Right ventricle myocardium inferior (tissue), 1 donor: ENCODE measurements around the gene CAD. TPM values are rescaled to one million over a fixed set of nuclear protein-coding genes. Genes with fewer than 3 reads are reported as not detected.
"Not testable (repeated sequence)": the region's sequence is repeated elsewhere in the genome, so short reads cannot be mapped to it uniquely, and the experiment has no call there.

Experiments used
- ATAC-seq: fragments of 200-7000 bp; cut with Tn5 transposase; one replicate; pipeline ENCODE4 v1.9.1; 2020; ENCODE audit warnings: mild to moderate bottlenecking, moderate library complexity
- DNase-seq: peaks from one replicate; pipeline ENCODE4 v3.0.0; 2021; ENCODE audit errors: missing footprints
- intact Hi-C: fragments of 100-400 bp; cut with DNase I; formaldehyde crosslinking; loops from one replicate; pipeline ENCODE4 v1.11.0; 2022
- total RNA-seq: library from RNA; stranded (reverse); fragmentation: NEBNext Ultra II Directional; extraction: Animal tissue kit (Norgen Biotek cat#: 25700); gene quantifications from one replicate; pipeline ENCODE4 v1.2.1, GENCODE V29; 2021
- donor health status: DM: no; HTN: yes; CAD: no; lungs with severe emphysema.

CAD gene
- total RNA-seq, 1 donor from 2014 or later, result 9.4 TPM

- intact Hi-C loops, result loop anchor here (5.0 kb wide), 1 partner anchor 232 kb away; no protein-coding TSS in a partner anchor
- no peak for DNase-seq
- ATAC-seq, result no peak
Measured at GRCh38 chr2:27194538-27195354, 22.4 kb upstream of the CAD start.

- intact Hi-C loops, DNase-seq, ATAC-seq: not testable (repeated sequence)
Measured at GRCh38 chr2:27195799-27196198, 21.4 kb upstream of the CAD start.

- intact Hi-C loops, ATAC-seq, DNase-seq: not testable (repeated sequence)
Measured at GRCh38 chr2:27198068-27198467, 19.1 kb upstream of the CAD start.

GRCh38 chr2:27198627-27199026 is 18.5 kb upstream of the CAD start:
- no peak for DNase-seq
- no peak for ATAC-seq
- intact Hi-C loops, result no loop called here

GRCh38 chr2:27199241-27199640 is 17.9 kb upstream of the CAD start:
- DNase-seq, result no peak
- no peak for ATAC-seq
- intact Hi-C loops, result no loop called here

GRCh38 chr2:27201675-27202074 is 15.5 kb upstream of the CAD start:
- ATAC-seq (no peak), DNase-seq (no peak)
- intact Hi-C loops, result no loop called here

GRCh38 chr2:27202854-27203253 is 14.3 kb upstream of the CAD start:
- intact Hi-C loops, result no loop called here
- ATAC-seq, result no peak
- no peak for DNase-seq

GRCh38 chr2:27203741-27204140 is 13.4 kb upstream of the CAD start:
- intact Hi-C loops, result no loop called here
- no peak for ATAC-seq
- DNase-seq, result no peak

- intact Hi-C loops, result no loop called here
- ATAC-seq (no peak), DNase-seq (no peak)
Measured at GRCh38 chr2:27204566-27204965, 12.6 kb upstream of the CAD start.

- DNase-seq, result no peak
- no peak for ATAC-seq
- intact Hi-C loops, result no loop called here
Measured at GRCh38 chr2:27205206-27205605, 12.0 kb upstream of the CAD start.

- no peak for ATAC-seq
- no peak for DNase-seq
- intact Hi-C loops, result no loop called here
Measured at GRCh38 chr2:27206346-27206745, 10.8 kb upstream of the CAD start.

GRCh38 chr2:27208486-27209050 is 8.6 kb upstream of the CAD start:
- intact Hi-C loops, result no loop called here
- no peak for DNase-seq

GRCh38 chr2:27209621-27210401 is 7.4 kb upstream of the CAD start:
- intact Hi-C loops, result loop anchor here (5.0 kb wide), 2 partner anchors 162 to 238 kb away; partner anchors contain the start of genes EIF2B4, MAPRE3 and SNX17
- ATAC-seq, result no peak
- no peak for DNase-seq

More at GRCh38 chr2:27208486-27209050, 8.6 kb upstream of the CAD start:
- no peak for ATAC-seq

GRCh38 chr2:27211241-27211942 is 5.8 kb upstream of the CAD start:
- intact Hi-C loops, result loop anchor here (5.0 kb wide), 2 partner anchors 161 to 239 kb away; partner anchors contain the start of genes EIF2B4, MAPRE3 and SNX17
- peak; percentile 8 for ATAC-seq
- DNase-seq, result no peak

- intact Hi-C loops, result loop anchor here (5.0 kb wide), 2 partner anchors 160 to 240 kb away; partner anchors contain the start of genes EIF2B4, MAPRE3 and SNX17
- peak; percentile 98 for ATAC-seq
Measured at GRCh38 chr2:27211943-27212625, 5.1 kb upstream of the CAD start, which contains the start of the genes ATRAID and SLC5A6. Gene ATRAID (plus strand): TSS chr2:27212041. CDS start chr2:27212369, 328 bp downstream. Gene SLC5A6 (minus strand): TSS chr2:27212268. CDS start chr2:27207650, 4,618 bp downstream.

GRCh38 chr2:27212626-27213471 is 4.3 kb upstream of the CAD start:
- intact Hi-C loops, result loop anchor here (5.0 kb wide), 2 partner anchors 159 to 241 kb away; partner anchors contain the start of genes EIF2B4, MAPRE3 and SNX17
- peak; percentile 7 for ATAC-seq
- DNase-seq, result no peak

More at GRCh38 chr2:27211943-27212625, 5.1 kb upstream of the CAD start, which contains the start of the genes ATRAID and SLC5A6:
- DNase-seq, result peak; percentile 95

GRCh38 chr2:27214941-27215340 is 2.2 kb upstream of the CAD start:
- no peak for DNase-seq
- no peak for ATAC-seq
- intact Hi-C loops, result loop anchor here (5.0 kb wide), 2 partner anchors 157 to 243 kb away; partner anchors contain the start of genes EIF2B4, MAPRE3 and SNX17
